K562 (cell line): Measurements from ENCODE around the gene NOL11. TPM values are rescaled to one million over a fixed set of nuclear protein-coding genes. Genes with fewer than 3 reads are reported as not detected.

Experiments
- ARID3A ChIP-seq: IDR thresholded peaks from 2 replicates; pipeline ENCODE4 v1.6.1; 2012; ENCODE audit warnings: low read depth, low read length, improper control_type of control experiment, borderline replicate concordance
- EP400 ChIP-seq: fragments of 450-650 bp; IDR thresholded peaks from 2 replicates; pipeline ENCODE4 v1.6.1; 2017; ENCODE audit warnings: antibody characterized with exemption, mild to moderate bottlenecking, moderate library complexity
- EZH2 ChIP-seq: IDR thresholded peaks from 2 replicates; pipeline ENCODE4 v1.6.1; 2012; ENCODE audit warnings: low read depth, mild to moderate bottlenecking, inconsistent platforms, low read length, borderline replicate concordance
- GABPB2 ChIP-seq: fragments of 250-450 bp; sonication (Bioruptor Pico); conservative IDR thresholded peaks from 2 replicates; pipeline ENCODE4 v1.5.1; 2021; ENCODE audit warnings: mild to moderate bottlenecking
- ID3 ChIP-seq, 2 experiments: fragments of 250-450 bp in 1 of 2; fragments of 450-650 bp in 1 of 2; sonication (Bioruptor Pico) in 1 of 2; IDR thresholded peaks; 2 replicates each; pipeline versions ENCODE4 v1.6.1 to v1.8.0; 2016 to 2021; ENCODE audit warnings: mild to moderate bottlenecking in 2 of 2, moderate library complexity in 2 of 2, missing compliant biosample characterization in 1 of 2, missing genetic modification characterization in 1 of 2
- MBD2 ChIP-seq: sonication (generic); IDR thresholded peaks from 2 replicates; pipeline ENCODE4 v1.6.1; 2016; ENCODE audit warnings: low read depth, borderline replicate concordance
- NFRKB ChIP-seq: fragments of 450-650 bp; IDR thresholded peaks from 2 replicates; pipeline ENCODE4 v1.6.1; 2016; ENCODE audit warnings: low read depth
- NR2C2 ChIP-seq, 2 experiments: fragments of 200-800 bp in 1 of 2; sonication (Bioruptor generic) in 1 of 2; sonication (generic) in 1 of 2; formaldehyde crosslinking in 1 of 2; IDR thresholded peaks; 2 replicates each; pipeline versions ENCODE4 v1.6.1 to v1.8.0; 2016 to 2022; ENCODE audit warnings: mild to moderate bottlenecking in 1 of 2, missing compliant biosample characterization in 1 of 2, missing genetic modification characterization in 1 of 2, missing genetic modification reagents in 1 of 2
- POLR2H ChIP-seq: IDR thresholded peaks from 2 replicates; pipeline ENCODE4 v1.6.1; 2016; ENCODE audit warnings: missing genetic modification characterization, low read depth, mild to moderate bottlenecking, control low read depth, missing compliant biosample characterization, moderate library complexity
- PURB ChIP-seq: sonication (generic); formaldehyde crosslinking; IDR thresholded peaks from 2 replicates; pipeline ENCODE4 v1.9.0; 2021; ENCODE audit warnings: low read depth, mild to moderate bottlenecking, missing genetic modification reagents
- RBM25 ChIP-seq: fragments of 200-400 bp; formaldehyde crosslinking; IDR thresholded peaks from 2 replicates; pipeline ENCODE4 v1.6.1; 2018; ENCODE audit warnings: low read length, low read depth, moderate library complexity; ENCODE audit not compliant: severe bottlenecking
- SPI1 ChIP-seq: IDR thresholded peaks from 2 replicates; pipeline ENCODE4 v1.6.1; 2011; ENCODE audit warnings: low read depth, low read length, control low read depth, borderline replicate concordance
- SRF ChIP-seq, 2 experiments: fragments of 250-450, 450-650 bp in 1 of 2; sonication (Bioruptor Pico) in 1 of 2; sonication (generic) in 1 of 2; formaldehyde crosslinking; IDR thresholded peaks; 2 replicates each; pipeline versions ENCODE4 v1.5.0 to v1.5.1; 2020 to 2022; ENCODE audit warnings: mild to moderate bottlenecking in 1 of 2, missing genetic modification reagents in 1 of 2
- STAT5B ChIP-seq: fragments of 250-450 bp; sonication (Bioruptor Pico); IDR thresholded peaks from 2 replicates; pipeline ENCODE4 v1.8.0; 2021; ENCODE audit warnings: mild to moderate bottlenecking, inconsistent platforms
- TAF15 ChIP-seq: fragments of 200-400 bp; formaldehyde crosslinking; IDR thresholded peaks from 2 replicates; pipeline ENCODE4 v1.6.1; 2017; ENCODE audit warnings: mild to moderate bottlenecking, low read depth, low read length, moderate library complexity
- ZFP1 ChIP-seq: fragments of 450-650 bp; formaldehyde crosslinking; IDR thresholded peaks from 2 replicates; pipeline ENCODE4 v1.4.0; 2020; ENCODE audit warnings: mild to moderate bottlenecking, mixed read lengths
- ZFP91 ChIP-seq: sonication (generic); formaldehyde crosslinking; IDR thresholded peaks from 2 replicates; pipeline ENCODE4 v1.8.0; 2022; ENCODE audit warnings: mild to moderate bottlenecking, missing genetic modification reagents
- ZNF239 ChIP-seq: fragments of 250-450 bp; sonication (Bioruptor Pico); IDR thresholded peaks from 2 replicates; pipeline ENCODE4 v1.4.0; 2020; ENCODE audit warnings: mild to moderate bottlenecking
- ZNF586 ChIP-seq: fragments of 450-650 bp; formaldehyde crosslinking; conservative IDR thresholded peaks from 2 replicates; pipeline ENCODE4 v1.4.0; 2020; ENCODE audit warnings: mild to moderate bottlenecking, moderate library complexity
- polyA plus RNA-seq, 8 experiments: library from polyadenylated mRNA; depleted of rRNA in 4 of 8; stranded (reverse) in 5 of 8; unstranded in 3 of 8; fragments of >200 nt; fragmentation: Nextera tagmentation in 2 of 8; fragmentation: Illumina TruSeq in 1 of 8; extraction: Ambion mirVana in 2 of 8; extraction: Trizol in 1 of 8; gene quantifications; 2 replicates each; pipeline versions ENCODE4 v1.2.1 to v1.2.3, GENCODE V29; 2011 to 2014; ENCODE audit warnings: inconsistent platforms in 1 of 8, missing spikeins in 1 of 8
- total RNA-seq, 7 experiments: library from RNA; depleted of rRNA in 6 of 7; stranded (reverse); fragments of >200 nt in 6 of 7; fragmentation: Illumina TruSeq in 2 of 7; extraction: Trizol in 2 of 7; gene quantifications; 2 replicates each; pipeline versions ENCODE4 v1.2.1 to v1.2.3, GENCODE V29; 2011 to 2021; ENCODE audit warnings: low replicate concordance in 1 of 7
- TF ChIP-seq, protein P1 (sequence below): fragments of 250-450 bp; sonication (Bioruptor Pico); IDR thresholded peaks from 2 replicates; pipeline ENCODE4 v1.5.0; 2020; ENCODE audit warnings: mild to moderate bottlenecking
- TF ChIP-seq, protein P2 (sequence below): sonication (generic); formaldehyde crosslinking; IDR thresholded peaks from 2 replicates; pipeline ENCODE4 v1.9.0; 2022; ENCODE audit warnings: mild to moderate bottlenecking, missing genetic modification reagents

The NOL11 gene
- total and polyA plus RNA-seq, 9 of the 15 experiments (the other 6 are each of a cell fraction or from before 2014, with no cell fraction given): 61.1 to 175 (median 121) TPM

DNA sequence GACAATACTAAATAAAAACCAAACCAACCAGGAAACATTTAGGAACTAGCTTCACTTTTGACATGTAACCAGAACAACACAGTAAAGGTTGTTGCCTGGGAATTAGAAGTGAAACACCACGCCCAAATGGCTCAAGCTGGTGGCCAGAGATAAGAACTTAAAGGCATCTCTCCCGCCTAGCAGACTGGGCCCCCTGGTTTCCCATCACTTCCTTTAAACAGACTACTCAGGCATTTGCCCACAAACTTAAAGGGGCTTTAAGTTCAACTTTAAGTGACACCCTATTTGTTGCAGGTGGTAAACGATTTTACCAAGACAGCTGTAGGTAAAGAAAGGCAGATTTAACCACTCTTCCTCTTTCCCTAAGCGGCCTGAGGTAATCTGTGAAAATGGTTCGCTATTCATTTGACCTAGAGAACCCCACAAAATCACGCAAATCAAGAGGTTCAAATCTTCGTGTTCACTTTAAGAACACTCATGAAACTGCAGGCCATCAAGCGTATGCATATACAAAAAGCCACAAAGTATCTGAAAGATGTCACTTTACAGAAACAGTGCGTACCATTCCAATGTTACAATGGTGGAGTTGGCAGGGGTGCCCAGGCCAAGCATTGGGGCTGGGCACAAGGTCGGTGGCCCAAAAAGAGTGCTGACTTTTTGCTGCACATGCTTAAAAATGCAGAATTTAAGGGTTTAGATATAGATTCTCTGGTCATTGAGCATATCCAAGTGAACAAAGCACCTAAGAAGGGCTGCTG is 66.8 kb downstream of the NOL11 start (continued):
- TF ChIP-seq, protein P1, sequence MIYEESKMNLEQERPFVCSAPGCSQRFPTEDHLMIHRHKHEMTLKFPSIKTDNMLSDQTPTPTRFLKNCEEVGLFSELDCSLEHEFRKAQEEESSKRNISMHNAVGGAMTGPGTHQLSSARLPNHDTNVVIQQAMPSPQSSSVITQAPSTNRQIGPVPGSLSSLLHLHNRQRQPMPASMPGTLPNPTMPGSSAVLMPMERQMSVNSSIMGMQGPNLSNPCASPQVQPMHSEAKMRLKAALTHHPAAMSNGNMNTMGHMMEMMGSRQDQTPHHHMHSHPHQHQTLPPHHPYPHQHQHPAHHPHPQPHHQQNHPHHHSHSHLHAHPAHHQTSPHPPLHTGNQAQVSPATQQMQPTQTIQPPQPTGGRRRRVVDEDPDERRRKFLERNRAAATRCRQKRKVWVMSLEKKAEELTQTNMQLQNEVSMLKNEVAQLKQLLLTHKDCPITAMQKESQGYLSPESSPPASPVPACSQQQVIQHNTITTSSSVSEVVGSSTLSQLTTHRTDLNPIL (CRISPR knock-in tag): no peak
- peak; percentile 70 for TF ChIP-seq ZNF239
- TF ChIP-seq TAF15: no peak
- no peak for TF ChIP-seq ZNF586 (CRISPR knock-in tag)
- TF ChIP-seq ZFP1 (CRISPR knock-in tag): no peak
- TF ChIP-seq, protein P2, sequence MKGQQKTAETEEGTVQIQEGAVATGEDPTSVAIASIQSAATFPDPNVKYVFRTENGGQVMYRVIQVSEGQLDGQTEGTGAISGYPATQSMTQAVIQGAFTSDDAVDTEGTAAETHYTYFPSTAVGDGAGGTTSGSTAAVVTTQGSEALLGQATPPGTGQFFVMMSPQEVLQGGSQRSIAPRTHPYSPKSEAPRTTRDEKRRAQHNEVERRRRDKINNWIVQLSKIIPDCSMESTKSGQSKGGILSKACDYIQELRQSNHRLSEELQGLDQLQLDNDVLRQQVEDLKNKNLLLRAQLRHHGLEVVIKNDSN (CRISPR knock-in tag): no peak
- peak; percentile 69 for TF ChIP-seq NFRKB
- TF ChIP-seq PURB (CRISPR knock-in tag): no peak
- peak; percentile 61; the same call in 1 of the 2 replicates for TF ChIP-seq ARID3A
- no peak for TF ChIP-seq EZH2
- peak; percentile 72 for TF ChIP-seq POLR2H (tag)
- TF ChIP-seq ZFP91 (CRISPR knock-in tag): peak; percentile 93
- TF ChIP-seq EP400: peak; percentile 44; the same call in 1 of the 2 replicates
- no peak for TF ChIP-seq RBM25
- no peak for TF ChIP-seq ID3 (CRISPR knock-in tag; IDR thresholded peaks at IDR 0.05)
- peak; percentile 73 for TF ChIP-seq ID3 (tag; IDR thresholded peaks at IDR 0.05)
- TF ChIP-seq NR2C2 (CRISPR knock-in tag; IDR thresholded peaks at IDR 0.05): no peak
- no peak for TF ChIP-seq NR2C2 (tag; IDR thresholded peaks at IDR 0.05)
- TF ChIP-seq STAT5B (CRISPR knock-in tag): no peak
- TF ChIP-seq SRF (CRISPR knock-in tag; IDR thresholded peaks at IDR 0.05): peak in 1 of 2 experiments; percentile 13; a peak in 1 of 4 replicates
- TF ChIP-seq SPI1: peak; percentile 85
- peak; percentile 77; the same call in 1 of the 2 replicates for TF ChIP-seq MBD2
- no peak for TF ChIP-seq GABPB2
